ENCODE measurements around the gene SCAMP4. TPM values are rescaled to one million over a fixed set of nuclear protein-coding genes. Genes with fewer than 3 reads are reported as not detected.

The SCAMP4 gene
- total and polyA plus RNA-seq, 2 of the 13 experiments (the other 11 are each of a cell fraction or from before 2014, with no cell fraction given), result 10.7 to 13.7 TPM

GRCh38 chr19:1860821-1861598 is 44.2 kb upstream of the SCAMP4 start (continued):
- TF ChIP-seq ZNF878 (CRISPR knock-in tag; IDR thresholded peaks at IDR 0.05) (no peak), ZFP41 (CRISPR knock-in tag; IDR thresholded peaks at IDR 0.05; ENCODE audit: borderline replicate concordance) (no peak), ATF5 (CRISPR knock-in tag; IDR thresholded peaks at IDR 0.05; ENCODE audit: low read depth) (no peak), U2AF2 (IDR thresholded peaks at IDR 0.05; ENCODE audit: low read depth, low read length) (0 out of 2 replicates have a peak, but pooled peaks have one; percentile 0), ZBTB14 (CRISPR knock-in tag; IDR thresholded peaks at IDR 0.05) (0 out of 2 replicates have a peak, but pooled peaks have one; percentile 18), ZNF598 (CRISPR knock-in tag; IDR thresholded peaks at IDR 0.05; ENCODE audit: borderline replicate concordance) (no peak), CHD2 (IDR thresholded peaks at IDR 0.05; ENCODE audit: low read depth, low read length) (no peak), ZNF724P (CRISPR knock-in tag; IDR thresholded peaks at IDR 0.05; ENCODE audit: borderline replicate concordance) (no peak)

GRCh38 chr19:1861599-1862031 is 43.6 kb upstream of the SCAMP4 start:
- Histone ChIP-seq H3K79me2 (ENCODE audit: insufficient read depth, low read length) (peaks cover 51% of the 10 kb centered on the region), H3K27ac (ENCODE audit: extremely low read length, insufficient read depth, low read length) (peak overlapping the region; percentile 80), H4K20me1 (ENCODE audit: insufficient read depth, low read length) (peaks cover 37% of the 10 kb centered on the region), H3K4me1 (ENCODE audit: insufficient read depth, low read length) (peaks cover 60% of the 10 kb centered on the region), H3K4me2 (ENCODE audit: low read depth, low read length) (peak overlapping the region; percentile 81), H2AFZ (ENCODE audit: low read length) (no peak overlapping the region), H3K9me3 (ENCODE audit: low read length) (no peaks in the 10 kb centered on the region), H3K9ac (ENCODE audit: insufficient read depth, low read depth, low read length) (peak overlapping the region; percentile 84), H3K36me3 (replicated peaks in 1 of 2; ENCODE audit: control insufficient read depth in 1 of 2, insufficient read depth in 2 of 2, low read length in 2 of 2) (no peaks in the 10 kb centered on the region), H3K4me3 (replicated peaks in 1 of 3; ENCODE audit: insufficient read depth in 1 of 3, low read depth in 2 of 3, low read length in 3 of 3) (peak overlapping the region; percentile 89 to 95 (median 91)), H3K27me3 (ENCODE audit: control insufficient read depth in 1 of 2, insufficient read depth in 2 of 2, low read length in 2 of 2) (no peaks in the 10 kb centered on the region; a peak in 1 of 5 replicates)
- in situ Hi-C loops (cut with HindIII; ENCODE audit: extremely low pct_ligation_motif_present, low pct_unique_long_range_greater_than_20kb) (no loop called here), intact Hi-C loops (cut with micrococcal nuclease; ENCODE audit: unreplicated experiment) (no loop called here)
- ChIA-PET CTCF (ENCODE audit: low intra/inter-chr PET ratio, low total read pairs) (no interaction called here), POLR2A (no interaction called here)
- no TSS peak for BruUV-seq (replicated peaks)
- 0% methylated on average over 9 of the region's 23 CpGs for WGBS (ENCODE audit: low lambda C conversion rate)
- no peak for ATAC-seq
- no peak for DNase-seq (ENCODE audit: low spot score)
- FAIRE-seq, result no peak
- TF ChIP-seq ZSCAN21 (CRISPR knock-in tag; IDR thresholded peaks at IDR 0.05; ENCODE audit: borderline replicate concordance), result no peak
- no peak for TF ChIP-seq MZF1 (CRISPR knock-in tag; IDR thresholded peaks at IDR 0.05; ENCODE audit: borderline replicate concordance)
- TF ChIP-seq ZBTB14 (CRISPR knock-in tag; IDR thresholded peaks at IDR 0.05), result 0 out of 2 replicates have a peak, but pooled peaks have one; percentile 9
- no peak for TF ChIP-seq HNRNPK (IDR thresholded peaks at IDR 0.05; ENCODE audit: low read depth, low read length, poor library complexity, severe bottlenecking)
- TF ChIP-seq CERS6 (CRISPR knock-in tag; IDR thresholded peaks at IDR 0.05), result no peak
- no peak for TF ChIP-seq HBP1 (CRISPR knock-in tag; IDR thresholded peaks at IDR 0.05; ENCODE audit: low read depth)
- 0 out of 2 replicates have a peak, but pooled peaks have one; percentile 44 for TF ChIP-seq ZNF605 (CRISPR knock-in tag; IDR thresholded peaks at IDR 0.05)
- no peak for TF ChIP-seq ZSCAN12 (CRISPR knock-in tag; IDR thresholded peaks at IDR 0.05)

Measured in HepG2 (cell line).